HCT116 (cell line): ENCODE data around the gene TAGLN3. TPM values are rescaled to one million over a fixed set of nuclear protein-coding genes. Genes with fewer than 3 reads are reported as not detected.

Experiments
- ATAC-seq: fragments of 200-7000 bp; cut with Tn5 transposase; 2 replicates; pipeline ENCODE4 v1.9.1; 2020; ENCODE audit warnings: mild to moderate bottlenecking, moderate library complexity
- BruUV-seq: library from RNA; stranded (reverse); fragments of 400-500 nt; replicated peaks from 2 replicates; lab custom pipeline; 2021; lab: Mats Ljungman, UMichigan
- CTCF ChIA-PET: fragments of 300-600 bp; sonication (Branson Sonifier 250); formaldehyde crosslinking; loops from one replicate; lab custom pipeline; 2021; ENCODE audit warnings: antibody characterized with exemption; lab: Charles Lee
- POLR2A ChIA-PET: fragments of 300-600, 350-600 bp; sonication (Branson Sonifier 250); formaldehyde crosslinking; loops from one replicate; lab custom pipeline; 2021; ENCODE audit warnings: antibody characterized with exemption; lab: Charles Lee
- RAD21 ChIA-PET, 2 experiments: fragments of 300-600 bp; sonication (Branson Sonifier 250); formaldehyde crosslinking; loops; one replicate each; lab custom pipeline; 2023; ENCODE audit warnings: low total read pairs in 2 of 2; ENCODE audit not compliant: uncharacterized antibody in 2 of 2, unreplicated experiment in 2 of 2, low non-redundant PET in 1 of 2; lab: Charles Lee
- DNase-seq: peaks from one replicate; pipeline ENCODE4 v3.0.0-alpha.2; 2010; ENCODE audit warnings: low read depth, low spot score
- H2AFZ ChIP-seq: fragments of 200-600 bp; shearing (Covaris generic), sonication (generic); 2 replicates; pipeline ENCODE4 v1.6.1; 2017; ENCODE audit warnings: low read depth, mixed run types, mixed read lengths, antibody characterized with exemption, low read length; ENCODE audit not compliant: poor library complexity, severe bottlenecking
- H3K27ac ChIP-seq: 2 replicates; pipeline ENCODE4 v1.5.1; 2012; ENCODE audit warnings: low read depth, low read length
- H3K27me3 ChIP-seq: fragments of 200-600 bp; sonication (generic); 2 replicates; pipeline ENCODE4 v1.6.1; 2016; ENCODE audit warnings: mixed run types, low read length, mixed read lengths; ENCODE audit not compliant: insufficient read depth
- H3K36me3 ChIP-seq, 2 experiments: fragments of 200-500 bp in 1 of 2; fragments of 200-600 bp in 1 of 2; sonication (Bioruptor generic) in 1 of 2; sonication (generic) in 1 of 2; 2 replicates each; pipeline versions ENCODE4 v1.5.1 to v1.6.1; 2014 to 2016; ENCODE audit warnings: low read length in 2 of 2, inconsistent platforms in 1 of 2, mixed read lengths in 1 of 2, mixed run types in 1 of 2; ENCODE audit not compliant: insufficient read depth in 2 of 2, control insufficient read depth in 1 of 2
- H3K4me1 ChIP-seq, 2 experiments: fragments of 200-600 bp in 1 of 2; sonication (generic) in 1 of 2; 2 replicates each; pipeline versions ENCODE4 v1.5.1 to v1.6.1; 2012 to 2017; ENCODE audit warnings: low read length in 2 of 2, inconsistent platforms in 1 of 2, mild to moderate bottlenecking in 1 of 2, mixed read lengths in 1 of 2, mixed run types in 1 of 2, moderate library complexity in 1 of 2; ENCODE audit not compliant: insufficient read depth in 2 of 2, control insufficient read depth in 1 of 2
- H3K4me2 ChIP-seq: fragments of 200-600 bp; sonication (generic); 2 replicates; pipeline ENCODE4 v1.6.1; 2017; ENCODE audit warnings: mixed run types, low read length, mixed read lengths
- H3K4me3 ChIP-seq, 2 experiments: fragments of 200-600 bp in 1 of 2; sonication (generic) in 1 of 2; replicated peaks in 1 of 2; 2 replicates each; pipeline ENCODE4 v1.5.1; 2011 to 2016; ENCODE audit warnings: low read length in 2 of 2, control low read depth in 1 of 2, low read depth in 1 of 2, mild to moderate bottlenecking in 1 of 2, mixed read lengths in 1 of 2, mixed run types in 1 of 2
- H3K79me2 ChIP-seq: fragments of 200-600 bp; sonication (generic); 2 replicates; pipeline ENCODE4 v1.6.1; 2017; ENCODE audit warnings: mild to moderate bottlenecking, mixed run types, low read length, moderate library complexity, mixed read lengths; ENCODE audit not compliant: insufficient read depth
- H3K9ac ChIP-seq: fragments of 200-600 bp; sonication (generic); 2 replicates; pipeline ENCODE4 v1.6.1; 2016; ENCODE audit warnings: low read length, mixed read lengths
- H3K9me2 ChIP-seq: fragments of 200-600 bp; sonication (generic), shearing (Covaris generic); 2 replicates; pipeline ENCODE4 v1.6.1; 2017; ENCODE audit warnings: mixed run types, mild to moderate bottlenecking, moderate library complexity; ENCODE audit not compliant: insufficient read depth
- H3K9me3 ChIP-seq, 2 experiments: fragments of 200-500 bp in 1 of 2; fragments of 200-600 bp in 1 of 2; sonication (Bioruptor generic) in 1 of 2; sonication (generic) in 1 of 2; 2 replicates each; pipeline ENCODE4 v1.6.1; 2014 to 2017; ENCODE audit warnings: low read length in 2 of 2, mixed read lengths in 2 of 2, inconsistent platforms in 1 of 2, low read depth in 1 of 2, mild to moderate bottlenecking in 1 of 2, mixed run types in 1 of 2, moderate library complexity in 1 of 2; ENCODE audit not compliant: control insufficient read depth in 1 of 2, insufficient read depth in 1 of 2
- H4K20me1 ChIP-seq: fragments of 200-600 bp; sonication (generic), shearing (Covaris generic); 2 replicates; pipeline ENCODE4 v1.6.1; 2017; ENCODE audit warnings: mixed run types, mild to moderate bottlenecking, moderate library complexity; ENCODE audit not compliant: insufficient read depth
- EGR1 ChIP-seq: IDR thresholded peaks from 2 replicates; pipeline ENCODE4 v1.6.1; 2012; ENCODE audit warnings: low read depth
- EZH2 ChIP-seq: fragments of 200-600 bp; sonication (generic); IDR thresholded peaks from 2 replicates; pipeline ENCODE4 v1.6.1; 2017; ENCODE audit warnings: antibody characterized with exemption, mixed run types
- EZH2phosphoT487 ChIP-seq: fragments of 200-600 bp; IDR thresholded peaks from 2 replicates; pipeline ENCODE4 v1.6.1; 2018; ENCODE audit warnings: antibody characterized with exemption, borderline replicate concordance
- POLR2AphosphoS5 ChIP-seq: IDR thresholded peaks from 2 replicates; pipeline ENCODE4 v1.6.1; 2011; ENCODE audit warnings: mild to moderate bottlenecking, low read depth, low read length, moderate library complexity
- SIN3A ChIP-seq: IDR thresholded peaks from 2 replicates; pipeline ENCODE4 v1.6.1; 2012; ENCODE audit warnings: low read depth
- ZNF274 ChIP-seq: fragments of 200-500 bp; sonication (Bioruptor generic); IDR thresholded peaks from 2 replicates; pipeline ENCODE4 v1.6.1; 2014; ENCODE audit warnings: mild to moderate bottlenecking, low read depth, low read length, inconsistent platforms
- intact Hi-C: fragments of 100-400 bp; cut with micrococcal nuclease; formaldehyde crosslinking; loops from 2 replicates; pipeline ENCODE4 v1.10.0; 2022
- total RNA-seq: library from RNA; stranded (reverse); gene quantifications from one replicate; pipeline ENCODE4 v1.2.1, GENCODE V29; 2021; ENCODE audit not compliant: unreplicated experiment
- TF ChIP-seq, protein P1 (sequence below): IDR thresholded peaks from 2 replicates; pipeline ENCODE4 v1.6.1; 2012; ENCODE audit warnings: low read depth
- TF ChIP-seq, protein P2 (sequence below), 3 experiments: fragments of 200-600 bp in 1 of 3; sonication (generic) in 1 of 3; IDR thresholded peaks in 2 of 3; conservative IDR thresholded peaks in 1 of 3; 2 replicates each; pipeline ENCODE4 v1.5.1; 2012 to 2017; ENCODE audit warnings: low read depth in 2 of 3, low read length in 2 of 3, antibody characterized with exemption in 1 of 3, borderline replicate concordance in 1 of 3, control low read depth in 1 of 3, mild to moderate bottlenecking in 1 of 3, mixed read lengths in 1 of 3, mixed run types in 1 of 3, moderate library complexity in 1 of 3; ENCODE audit not compliant: insufficient read depth in 1 of 3
- TF ChIP-seq, protein P3 (sequence below): IDR thresholded peaks from 2 replicates; pipeline ENCODE4 v1.6.1; 2012

Gene TAGLN3
- total RNA-seq, 1 experiment from 2014 or later, result 0.64 TPM

DNA sequence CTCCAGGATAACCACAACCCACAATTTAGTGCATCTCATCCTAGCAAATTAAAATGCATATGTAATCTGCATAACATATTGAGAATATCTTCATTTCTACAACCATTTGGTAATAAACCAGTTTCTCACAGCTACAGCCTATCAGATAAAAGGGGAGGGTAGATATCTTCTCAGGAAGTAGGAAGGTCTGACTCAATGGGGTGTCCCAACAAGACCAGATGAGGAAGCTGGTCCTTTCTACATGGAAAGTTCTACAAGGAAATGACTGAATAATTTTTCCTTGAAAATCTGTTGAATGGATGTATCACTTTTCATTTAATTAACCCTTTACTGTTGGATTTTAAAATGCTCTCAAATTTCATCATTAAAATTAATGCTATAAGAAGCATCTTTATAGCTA, 18.4 kb downstream of the TAGLN3 start:
- Histone ChIP-seq H4K20me1 (no peaks in the 10 kb centered on the region), H3K9me2 (no peaks in the 10 kb centered on the region), H3K4me2 (no peak overlapping the region), H3K36me3 (no peaks in the 10 kb centered on the region; a peak in 1 of 4 replicates), H3K4me3 (no peak overlapping the region), H3K79me2 (no peaks in the 10 kb centered on the region), H3K9me3 (no peaks in the 10 kb centered on the region), H2AFZ (peak overlapping the region; percentile 20), H3K9ac (no peak overlapping the region), H3K27me3 (no peaks in the 10 kb centered on the region), H3K4me1 (peaks cover 0 to 11% of the 10 kb centered on the region in 2 experiments; a peak in 2 of 4 replicates), H3K27ac (no peak overlapping the region)
- ChIA-PET POLR2A (interaction anchor here (1.4 kb wide), 1 partner anchor 38 kb away, joined by 3 read pairs; the partner anchor contains the start of gene ABHD10), RAD21 (no interaction called here), CTCF (interaction anchor here (1.0 to 1.7 kb wide), 3 partner anchors 9 to 28 kb away, joined by 3 to 6 read pairs (median 4); no protein-coding TSS in a partner anchor)
- no TSS peak for BruUV-seq
- TF ChIP-seq, protein P1, sequence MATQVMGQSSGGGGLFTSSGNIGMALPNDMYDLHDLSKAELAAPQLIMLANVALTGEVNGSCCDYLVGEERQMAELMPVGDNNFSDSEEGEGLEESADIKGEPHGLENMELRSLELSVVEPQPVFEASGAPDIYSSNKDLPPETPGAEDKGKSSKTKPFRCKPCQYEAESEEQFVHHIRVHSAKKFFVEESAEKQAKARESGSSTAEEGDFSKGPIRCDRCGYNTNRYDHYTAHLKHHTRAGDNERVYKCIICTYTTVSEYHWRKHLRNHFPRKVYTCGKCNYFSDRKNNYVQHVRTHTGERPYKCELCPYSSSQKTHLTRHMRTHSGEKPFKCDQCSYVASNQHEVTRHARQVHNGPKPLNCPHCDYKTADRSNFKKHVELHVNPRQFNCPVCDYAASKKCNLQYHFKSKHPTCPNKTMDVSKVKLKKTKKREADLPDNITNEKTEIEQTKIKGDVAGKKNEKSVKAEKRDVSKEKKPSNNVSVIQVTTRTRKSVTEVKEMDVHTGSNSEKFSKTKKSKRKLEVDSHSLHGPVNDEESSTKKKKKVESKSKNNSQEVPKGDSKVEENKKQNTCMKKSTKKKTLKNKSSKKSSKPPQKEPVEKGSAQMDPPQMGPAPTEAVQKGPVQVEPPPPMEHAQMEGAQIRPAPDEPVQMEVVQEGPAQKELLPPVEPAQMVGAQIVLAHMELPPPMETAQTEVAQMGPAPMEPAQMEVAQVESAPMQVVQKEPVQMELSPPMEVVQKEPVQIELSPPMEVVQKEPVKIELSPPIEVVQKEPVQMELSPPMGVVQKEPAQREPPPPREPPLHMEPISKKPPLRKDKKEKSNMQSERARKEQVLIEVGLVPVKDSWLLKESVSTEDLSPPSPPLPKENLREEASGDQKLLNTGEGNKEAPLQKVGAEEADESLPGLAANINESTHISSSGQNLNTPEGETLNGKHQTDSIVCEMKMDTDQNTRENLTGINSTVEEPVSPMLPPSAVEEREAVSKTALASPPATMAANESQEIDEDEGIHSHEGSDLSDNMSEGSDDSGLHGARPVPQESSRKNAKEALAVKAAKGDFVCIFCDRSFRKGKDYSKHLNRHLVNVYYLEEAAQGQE, result no peak
- TF ChIP-seq, protein P2, sequence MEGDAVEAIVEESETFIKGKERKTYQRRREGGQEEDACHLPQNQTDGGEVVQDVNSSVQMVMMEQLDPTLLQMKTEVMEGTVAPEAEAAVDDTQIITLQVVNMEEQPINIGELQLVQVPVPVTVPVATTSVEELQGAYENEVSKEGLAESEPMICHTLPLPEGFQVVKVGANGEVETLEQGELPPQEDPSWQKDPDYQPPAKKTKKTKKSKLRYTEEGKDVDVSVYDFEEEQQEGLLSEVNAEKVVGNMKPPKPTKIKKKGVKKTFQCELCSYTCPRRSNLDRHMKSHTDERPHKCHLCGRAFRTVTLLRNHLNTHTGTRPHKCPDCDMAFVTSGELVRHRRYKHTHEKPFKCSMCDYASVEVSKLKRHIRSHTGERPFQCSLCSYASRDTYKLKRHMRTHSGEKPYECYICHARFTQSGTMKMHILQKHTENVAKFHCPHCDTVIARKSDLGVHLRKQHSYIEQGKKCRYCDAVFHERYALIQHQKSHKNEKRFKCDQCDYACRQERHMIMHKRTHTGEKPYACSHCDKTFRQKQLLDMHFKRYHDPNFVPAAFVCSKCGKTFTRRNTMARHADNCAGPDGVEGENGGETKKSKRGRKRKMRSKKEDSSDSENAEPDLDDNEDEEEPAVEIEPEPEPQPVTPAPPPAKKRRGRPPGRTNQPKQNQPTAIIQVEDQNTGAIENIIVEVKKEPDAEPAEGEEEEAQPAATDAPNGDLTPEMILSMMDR (IDR thresholded peaks at IDR 0.05 in 2 of 3, conservative IDR thresholded peaks at IDR 0.05 in 1 of 3; ENCODE audit: borderline replicate concordance in 1 of 3, insufficient read depth in 1 of 3, low read depth in 2 of 3, low read length in 2 of 3), result no peak
- TF ChIP-seq EZH2 (no peak), EGR1 (no peak), POLR2AphosphoS5 (no peak), EZH2phosphoT487 (no peak), ZNF274 (no peak), SIN3A (no peak)
- TF ChIP-seq, protein P3, sequence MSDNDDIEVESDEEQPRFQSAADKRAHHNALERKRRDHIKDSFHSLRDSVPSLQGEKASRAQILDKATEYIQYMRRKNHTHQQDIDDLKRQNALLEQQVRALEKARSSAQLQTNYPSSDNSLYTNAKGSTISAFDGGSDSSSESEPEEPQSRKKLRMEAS, result no peak
- intact Hi-C loops, result no loop called here
- ATAC-seq (no peak), DNase-seq (no peak)
